ENCODE measurements around the gene AHCYL1.

DNA sequence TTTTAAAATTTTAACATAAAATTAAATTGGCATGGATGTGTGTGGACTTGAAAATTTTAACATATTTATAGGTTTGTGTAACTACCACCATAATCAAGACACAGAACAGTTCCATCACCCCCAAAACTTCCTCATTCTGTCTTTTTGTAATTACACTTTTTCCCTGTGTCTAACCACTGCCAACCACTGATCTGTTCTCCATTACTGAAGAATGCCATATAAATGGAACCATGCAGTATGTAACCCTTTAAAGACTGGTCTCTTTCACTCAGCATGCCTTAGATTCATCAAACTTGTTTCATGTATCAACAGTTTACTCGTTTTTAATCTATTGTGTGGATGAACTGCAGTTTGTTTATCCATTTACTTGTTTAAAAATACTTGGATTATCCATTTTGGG, 13.0 kb upstream of the AHCYL1 start:
- TF ChIP-seq, protein P1, sequence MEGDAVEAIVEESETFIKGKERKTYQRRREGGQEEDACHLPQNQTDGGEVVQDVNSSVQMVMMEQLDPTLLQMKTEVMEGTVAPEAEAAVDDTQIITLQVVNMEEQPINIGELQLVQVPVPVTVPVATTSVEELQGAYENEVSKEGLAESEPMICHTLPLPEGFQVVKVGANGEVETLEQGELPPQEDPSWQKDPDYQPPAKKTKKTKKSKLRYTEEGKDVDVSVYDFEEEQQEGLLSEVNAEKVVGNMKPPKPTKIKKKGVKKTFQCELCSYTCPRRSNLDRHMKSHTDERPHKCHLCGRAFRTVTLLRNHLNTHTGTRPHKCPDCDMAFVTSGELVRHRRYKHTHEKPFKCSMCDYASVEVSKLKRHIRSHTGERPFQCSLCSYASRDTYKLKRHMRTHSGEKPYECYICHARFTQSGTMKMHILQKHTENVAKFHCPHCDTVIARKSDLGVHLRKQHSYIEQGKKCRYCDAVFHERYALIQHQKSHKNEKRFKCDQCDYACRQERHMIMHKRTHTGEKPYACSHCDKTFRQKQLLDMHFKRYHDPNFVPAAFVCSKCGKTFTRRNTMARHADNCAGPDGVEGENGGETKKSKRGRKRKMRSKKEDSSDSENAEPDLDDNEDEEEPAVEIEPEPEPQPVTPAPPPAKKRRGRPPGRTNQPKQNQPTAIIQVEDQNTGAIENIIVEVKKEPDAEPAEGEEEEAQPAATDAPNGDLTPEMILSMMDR (IDR thresholded peaks at IDR 0.05): no peak
- TF ChIP-seq EP300 (IDR thresholded peaks at IDR 0.05) (no peak), POLR2A (IDR thresholded peaks at IDR 0.05) (no peak)

All from sigmoid colon (tissue), 4 donors.